GM21526 (cell line): ENCODE measurements around the gene MICOS13.
"Not testable (repeated sequence)": the region's sequence is repeated elsewhere in the genome, so short reads cannot be mapped to it uniquely, and the experiment has no call there.

Experiments
- ATAC-seq: cut with Tn5 transposase; IDR thresholded peaks from one replicate; pipeline ENCODE4 v1.9.1; 2021; ENCODE audit warnings: moderate library complexity; ENCODE audit not compliant: unreplicated experiment, low FRiP score

The MICOS13 gene

DNA sequence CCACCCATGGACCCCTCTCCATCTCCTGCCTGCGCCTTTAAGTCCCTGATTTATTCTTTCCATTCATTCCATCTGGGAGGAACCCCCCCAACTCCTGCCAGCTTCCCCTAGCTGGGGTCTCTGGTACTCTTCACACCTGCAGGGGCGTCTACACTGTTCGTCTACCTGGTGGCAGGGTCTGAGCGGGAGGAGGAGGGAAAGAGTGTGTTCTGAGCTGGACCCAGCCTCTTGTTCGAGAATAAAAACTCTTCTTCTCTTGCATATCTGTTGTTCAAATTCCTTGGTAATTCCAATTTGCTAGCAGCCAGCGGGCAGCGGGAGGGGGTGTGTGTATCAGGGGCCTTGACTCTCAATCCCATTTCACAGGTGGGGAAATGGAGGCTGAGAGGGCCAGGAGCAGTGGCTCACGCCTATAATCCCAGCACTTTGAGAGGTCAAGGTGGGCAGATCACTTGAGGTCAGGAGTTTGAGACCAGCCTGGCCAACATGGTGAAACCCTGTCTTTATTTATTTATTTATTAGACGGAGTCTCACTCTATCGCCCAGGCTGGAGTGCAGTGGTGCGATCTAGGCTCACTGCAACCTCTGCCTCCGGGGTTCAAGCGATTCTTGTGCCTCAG is 8.1 kb upstream of the MICOS13 start:
- ATAC-seq, result not testable (repeated sequence)

- ATAC-seq, result no peak
Observed at GRCh38 chr19:5687360-5688198, 7.3 kb upstream of the MICOS13 start.

DNA sequence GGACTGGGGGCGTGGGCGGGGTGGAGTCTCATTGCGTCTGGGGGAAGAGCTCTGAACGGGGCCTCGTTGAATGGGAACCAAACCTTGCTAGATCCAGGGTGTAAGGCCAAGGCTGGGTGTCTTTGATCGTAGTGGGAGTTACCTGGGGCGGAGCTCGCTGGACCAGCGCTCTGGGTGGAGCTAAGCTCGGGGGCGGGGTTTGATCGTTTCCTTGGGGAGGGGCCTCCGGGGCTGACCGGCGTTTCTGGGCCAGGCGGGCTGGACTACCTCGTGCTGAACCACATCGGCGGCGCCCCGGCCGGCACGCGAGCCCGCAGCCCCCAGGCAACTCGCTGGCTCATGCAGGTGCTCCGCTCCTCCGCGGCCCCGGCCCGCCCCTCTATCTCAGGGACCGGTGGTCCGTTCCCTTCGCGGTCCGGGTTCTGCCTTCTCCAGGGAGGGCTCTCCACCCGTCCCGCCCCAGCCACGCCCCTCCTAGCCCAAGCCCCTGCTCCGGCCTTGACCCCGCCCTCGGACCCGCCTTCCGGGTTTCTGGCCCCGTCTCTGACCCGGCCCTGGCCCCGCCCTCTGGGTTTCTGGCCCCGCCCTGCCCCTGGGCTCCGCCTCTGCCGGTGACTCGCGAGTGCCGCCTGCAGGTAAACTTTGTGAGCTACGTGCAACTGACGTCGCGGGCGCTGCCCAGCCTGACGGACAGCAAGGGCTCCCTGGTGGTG is 6.5 kb upstream of the MICOS13 start:
- peak; percentile 34 for ATAC-seq

GRCh38 chr19:5686326-5686646 is 6.0 kb upstream of the MICOS13 start:
- ATAC-seq, result peak; percentile 23

DNA sequence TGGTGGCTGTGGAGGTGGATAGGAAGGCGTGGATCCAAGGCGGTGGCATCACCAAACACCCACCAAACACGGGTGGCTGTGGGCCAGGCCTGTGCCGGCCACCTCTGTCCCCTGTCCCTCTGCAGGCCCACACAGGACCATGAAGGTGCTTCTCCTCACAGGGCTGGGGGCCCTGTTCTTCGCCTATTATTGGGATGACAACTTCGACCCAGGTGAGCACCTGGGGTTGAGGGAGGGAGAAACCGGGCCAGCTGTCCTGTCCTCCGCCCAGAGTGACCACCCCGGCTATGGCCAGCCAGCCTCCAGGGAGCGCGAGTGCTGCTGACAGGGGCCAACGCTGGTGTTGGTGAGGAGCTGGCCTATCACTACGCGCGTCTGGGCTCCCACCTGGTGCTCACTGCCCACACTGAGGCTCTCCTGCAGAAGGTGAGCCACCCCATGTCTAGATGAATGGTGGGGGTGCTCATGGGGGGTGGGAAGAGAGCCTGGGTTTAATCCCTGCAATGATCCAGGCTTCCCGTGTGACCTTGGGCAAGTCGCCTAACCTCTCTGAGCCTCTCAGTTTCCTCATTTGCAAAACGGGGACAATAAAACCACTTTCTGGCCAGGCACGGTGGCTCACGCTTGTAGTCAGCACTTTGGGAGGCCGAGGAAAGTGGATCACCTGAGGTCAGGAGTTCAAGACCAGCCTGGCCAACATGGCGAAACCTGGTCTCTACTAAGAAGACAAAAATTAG is 4.5 kb upstream of the MICOS13 start:
- ATAC-seq, result no peak

GRCh38 chr19:5683177-5683886 is 3.0 kb upstream of the MICOS13 start:
- ATAC-seq, result no peak

GRCh38 chr19:5682107-5682482 is 1.8 kb upstream of the MICOS13 start:
- ATAC-seq, result no peak

DNA sequence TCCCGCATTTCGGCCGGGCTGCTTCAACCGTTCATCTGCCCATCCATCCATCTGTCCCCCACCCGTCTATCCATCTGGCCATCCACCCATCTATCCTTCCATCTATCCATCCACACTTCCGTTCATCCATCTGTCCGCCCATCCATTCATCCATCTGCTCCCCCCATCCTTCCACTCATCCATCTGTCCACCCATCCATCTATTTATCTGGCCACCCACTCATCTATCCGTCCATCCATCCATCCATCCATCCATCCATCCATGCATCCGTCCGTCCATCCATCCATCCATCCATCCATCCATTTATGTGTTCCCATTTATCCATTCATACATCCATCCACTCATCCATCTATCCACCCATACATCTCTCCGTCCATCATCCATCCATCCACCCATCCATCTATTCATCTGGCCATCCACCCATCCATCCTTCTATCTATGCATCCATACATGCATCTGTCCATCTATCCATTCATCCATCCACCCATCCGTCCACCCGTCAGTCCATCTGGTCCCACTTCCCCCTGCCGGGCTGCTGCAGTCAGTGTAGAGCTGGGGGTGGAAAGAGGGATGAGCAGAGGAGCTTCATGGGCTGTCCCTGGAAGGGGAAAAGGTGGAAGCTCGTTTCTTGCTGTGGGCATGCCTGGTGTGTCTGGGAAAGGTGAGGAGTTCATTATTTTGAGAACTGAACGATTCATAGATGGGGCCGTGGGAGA is 1.2 kb upstream of the MICOS13 start:
- no peak for ATAC-seq

DNA sequence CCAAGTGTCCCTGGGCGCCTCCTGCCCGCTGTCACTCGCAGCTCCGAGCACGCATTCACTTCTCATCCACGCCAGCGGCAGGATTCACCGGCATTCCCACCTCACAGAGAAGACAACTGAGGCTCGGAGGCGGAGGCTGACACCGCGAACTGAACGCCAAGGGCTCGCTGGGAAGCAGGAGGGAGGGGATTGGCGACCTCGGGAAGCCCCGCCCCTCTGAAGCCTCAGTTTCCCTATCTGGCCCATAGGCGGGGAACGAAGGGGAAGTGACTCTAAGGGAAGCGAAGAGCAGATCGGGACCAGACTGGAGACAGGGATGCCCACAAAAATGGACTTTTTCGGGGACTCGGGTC is 256 bp downstream of the MICOS13 start:
- ATAC-seq, result no peak

DNA sequence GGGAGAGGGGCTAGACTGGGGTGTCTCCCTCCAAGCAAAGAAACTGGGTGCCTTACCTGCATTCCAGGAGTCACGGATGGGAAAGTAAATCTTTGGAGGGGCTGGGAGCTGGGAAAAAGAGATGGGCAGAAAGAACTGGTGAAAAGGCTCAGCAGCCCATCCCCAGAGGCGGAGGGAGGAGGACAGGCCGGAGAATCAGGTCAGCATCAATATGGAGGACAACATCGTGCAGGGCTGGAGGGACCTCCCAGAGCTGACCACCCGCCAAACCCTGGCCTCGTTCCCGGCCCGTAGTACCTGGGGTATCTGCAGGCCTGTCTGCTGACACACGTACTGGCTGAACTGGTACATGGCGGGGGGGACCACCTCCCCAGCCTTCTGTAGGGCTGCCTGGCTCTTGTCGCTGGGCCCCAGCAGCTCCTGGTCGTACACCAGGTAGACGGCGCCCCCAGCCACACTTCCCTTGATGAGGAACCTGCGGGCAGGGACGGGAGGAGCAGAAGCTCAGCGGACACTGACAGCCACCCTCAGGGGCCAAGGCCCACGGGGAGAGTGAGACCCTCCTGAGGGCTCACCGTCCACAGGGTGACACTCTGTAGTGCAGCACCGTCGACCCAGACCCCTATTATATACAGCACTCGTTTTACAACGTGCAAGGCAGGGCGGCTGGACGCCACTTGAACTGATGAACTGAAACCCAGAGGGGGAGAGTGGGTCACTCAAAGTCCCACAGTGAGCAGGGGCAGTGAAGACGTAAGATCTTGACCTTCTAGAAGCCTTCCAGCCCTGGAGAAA is 830 bp downstream of the MICOS13 start:
- ATAC-seq, result no peak

GRCh38 chr19:5678071-5678718 is 2.1 kb downstream of the MICOS13 start:
- ATAC-seq, result no peak

- no peak for ATAC-seq
Observed at GRCh38 chr19:5677580-5677979, 2.7 kb downstream of the MICOS13 start.

DNA sequence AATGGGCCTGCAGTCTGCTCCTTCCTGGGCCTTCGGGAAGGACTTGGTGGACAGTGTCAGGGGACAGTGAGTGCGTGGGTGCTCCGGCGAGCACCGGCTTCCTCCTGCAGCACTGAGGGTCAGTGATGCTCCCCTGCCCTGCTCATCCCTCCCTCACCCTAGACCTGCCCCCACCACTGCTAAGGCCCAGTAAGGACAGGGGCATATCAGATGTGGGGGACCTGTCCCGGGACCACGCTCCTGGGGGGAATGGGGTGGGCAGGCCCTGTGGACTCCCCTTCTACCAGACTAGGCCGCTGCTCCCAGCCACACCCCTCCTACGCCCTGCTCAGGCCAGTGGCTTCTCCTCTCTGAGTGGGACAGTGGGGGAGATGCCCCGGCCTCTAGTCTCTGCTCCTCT is 3.2 kb downstream of the MICOS13 start:
- ATAC-seq, result no peak

DNA sequence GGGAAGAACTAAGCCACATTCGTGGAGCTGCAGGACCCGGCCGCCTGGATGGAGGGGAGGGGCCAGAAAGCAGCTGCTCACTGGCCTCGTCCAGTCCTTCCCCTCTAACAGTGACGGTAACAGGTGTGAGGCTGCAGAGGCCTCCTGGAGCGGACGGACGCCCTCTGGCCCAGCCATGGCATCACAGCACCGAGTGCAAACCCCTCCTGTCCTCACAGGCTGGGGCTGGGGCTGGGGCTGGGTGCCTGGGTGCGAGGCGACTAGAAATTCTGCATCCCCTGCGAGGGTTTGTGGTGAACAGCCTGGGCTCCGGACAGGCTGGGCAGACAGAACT is 3.6 kb downstream of the MICOS13 start:
- ATAC-seq, result no peak

GRCh38 chr19:5676105-5676771 is 4.1 kb downstream of the MICOS13 start:
- no peak for ATAC-seq

- no peak for ATAC-seq
Observed at GRCh38 chr19:5674714-5675113, 5.6 kb downstream of the MICOS13 start.

GRCh38 chr19:5673752-5674151 is 6.6 kb downstream of the MICOS13 start:
- no peak for ATAC-seq
